SKM-1 treated with dmso at 0.1 percent for 144 hours (cell line): Measurements from ENCODE around the gene IRAK2.
A peak's percentile ranks its signal among the peaks of the same experiment; 100 is the strongest.
"Not testable (repeated sequence)": the region's sequence is repeated elsewhere in the genome, so short reads cannot be mapped to it uniquely, and the experiment has no call there.

Source experiments
- DNase-seq: peaks from one replicate; lab custom pipeline; 2025; ENCODE audit not compliant: unreplicated experiment; lab: John Stamatoyannopoulos, UW

The IRAK2 gene

GRCh38 chr3:10164546-10165393 lies at the start of gene IRAK2:
Gene IRAK2 (plus strand): TSS chr3:10164919. CDS start chr3:10164955, 36 bp downstream.
- peak; percentile 17 for DNase-seq

- DNase-seq, result peak; percentile 97
Measured at GRCh38 chr3:10115326-10116137, 49.2 kb upstream of the IRAK2 start, which contains the start of gene BRK1. Gene BRK1 (plus strand): TSS chr3:10115675. CDS start chr3:10115702, 27 bp downstream.

GRCh38 chr3:10116138-10116460 lies 48.6 kb upstream of the IRAK2 start:
- peak; percentile 32 for DNase-seq

- DNase-seq, result no peak
Measured at GRCh38 chr3:10116928-10117327, 47.8 kb upstream of the IRAK2 start.

- no peak for DNase-seq
Measured at GRCh38 chr3:10119376-10119775, 45.3 kb upstream of the IRAK2 start.

GRCh38 chr3:10121064-10121463 lies 43.7 kb upstream of the IRAK2 start:
- DNase-seq, result no peak

GRCh38 chr3:10122724-10123123 lies 42.0 kb upstream of the IRAK2 start:
- DNase-seq, result no peak

- DNase-seq, result not testable (repeated sequence)
Measured at GRCh38 chr3:10135872-10136271, 28.8 kb upstream of the IRAK2 start.

GRCh38 chr3:10136426-10137005 lies 28.2 kb upstream of the IRAK2 start:
- no peak for DNase-seq

GRCh38 chr3:10137178-10137577 lies 27.5 kb upstream of the IRAK2 start:
- no peak for DNase-seq

- no peak for DNase-seq
Measured at GRCh38 chr3:10140996-10141546, 23.6 kb upstream of the IRAK2 start.

- no peak for DNase-seq
Measured at GRCh38 chr3:10142707-10143560, 21.8 kb upstream of the IRAK2 start.

- DNase-seq, result peak; percentile 19
Measured at GRCh38 chr3:10145685-10146084, 19.0 kb upstream of the IRAK2 start.

GRCh38 chr3:10149226-10149625 lies 15.5 kb upstream of the IRAK2 start:
- peak; percentile 75 for DNase-seq

GRCh38 chr3:10150987-10151386 lies 13.7 kb upstream of the IRAK2 start:
- no peak for DNase-seq

- no peak for DNase-seq
Measured at GRCh38 chr3:10154335-10155122, 10.2 kb upstream of the IRAK2 start.

- DNase-seq, result no peak
Measured at GRCh38 chr3:10155123-10155472, 9.6 kb upstream of the IRAK2 start.

- no peak for DNase-seq
Measured at GRCh38 chr3:10155658-10156057, 9.1 kb upstream of the IRAK2 start.

GRCh38 chr3:10157031-10157430 lies 7.7 kb upstream of the IRAK2 start:
- no peak for DNase-seq

GRCh38 chr3:10158555-10158954 lies 6.2 kb upstream of the IRAK2 start:
- not testable (repeated sequence) for DNase-seq
